Measurements from ENCODE around the gene LMF1. TPM values are rescaled to one million over a fixed set of nuclear protein-coding genes. Genes with fewer than 3 reads are reported as not detected.
"Not testable (repeated sequence)": the region's sequence is repeated elsewhere in the genome, so short reads cannot be mapped to it uniquely, and the experiment has no call there.

LMF1 gene
- total RNA-seq, 1 donor from 2014 or later, result 13.6 TPM

- DNase-seq, result not testable (repeated sequence)
Measured at GRCh38 chr16:947922-948303, 22.9 kb downstream of the LMF1 start.

GRCh38 chr16:947255-947921 lies 23.4 kb downstream of the LMF1 start:
- DNase-seq, result no peak

- DNase-seq, result no peak
Measured at GRCh38 chr16:946048-946395, 24.8 kb downstream of the LMF1 start.

- no peak for DNase-seq
Measured at GRCh38 chr16:945271-946047, 25.3 kb downstream of the LMF1 start.

- no peak for DNase-seq
Measured at GRCh38 chr16:943971-944370, 26.8 kb downstream of the LMF1 start.

- no peak for DNase-seq
Measured at GRCh38 chr16:942436-943060, 28.2 kb downstream of the LMF1 start.

- DNase-seq, result no peak
Measured at GRCh38 chr16:939941-940340, 30.8 kb downstream of the LMF1 start.

- no peak for DNase-seq
Measured at GRCh38 chr16:939311-939710, 31.5 kb downstream of the LMF1 start.

- no peak for DNase-seq
Measured at GRCh38 chr16:938752-939151, 32.0 kb downstream of the LMF1 start.

- no peak for DNase-seq
Measured at GRCh38 chr16:938136-938535, 32.6 kb downstream of the LMF1 start.

- DNase-seq, result no peak
Measured at GRCh38 chr16:937723-938122, 33.1 kb downstream of the LMF1 start.

GRCh38 chr16:937311-937710 lies 33.5 kb downstream of the LMF1 start:
- DNase-seq, result no peak

GRCh38 chr16:935684-936083 lies 35.1 kb downstream of the LMF1 start:
- DNase-seq, result no peak

- no peak for DNase-seq
Measured at GRCh38 chr16:934178-934577, 36.6 kb downstream of the LMF1 start.

GRCh38 chr16:933581-933980 lies 37.2 kb downstream of the LMF1 start:
- no peak for DNase-seq

GRCh38 chr16:932831-933330 lies 37.9 kb downstream of the LMF1 start:
- no peak for DNase-seq

- DNase-seq, result no peak
Measured at GRCh38 chr16:931626-932500, 38.9 kb downstream of the LMF1 start.

- DNase-seq, result no peak
Measured at GRCh38 chr16:931171-931570, 39.6 kb downstream of the LMF1 start.

- DNase-seq, result no peak
Measured at GRCh38 chr16:930511-930910, 40.3 kb downstream of the LMF1 start.

- DNase-seq, result no peak
Measured at GRCh38 chr16:930076-930475, 40.7 kb downstream of the LMF1 start.

GRCh38 chr16:929227-930073 lies 41.3 kb downstream of the LMF1 start:
- no peak for DNase-seq

GRCh38 chr16:928526-928925 lies 42.3 kb downstream of the LMF1 start:
- DNase-seq, result no peak

All from skin of body (tissue), 2 donors.